ENCODE measurements around the gene TNNI2.

DNA sequence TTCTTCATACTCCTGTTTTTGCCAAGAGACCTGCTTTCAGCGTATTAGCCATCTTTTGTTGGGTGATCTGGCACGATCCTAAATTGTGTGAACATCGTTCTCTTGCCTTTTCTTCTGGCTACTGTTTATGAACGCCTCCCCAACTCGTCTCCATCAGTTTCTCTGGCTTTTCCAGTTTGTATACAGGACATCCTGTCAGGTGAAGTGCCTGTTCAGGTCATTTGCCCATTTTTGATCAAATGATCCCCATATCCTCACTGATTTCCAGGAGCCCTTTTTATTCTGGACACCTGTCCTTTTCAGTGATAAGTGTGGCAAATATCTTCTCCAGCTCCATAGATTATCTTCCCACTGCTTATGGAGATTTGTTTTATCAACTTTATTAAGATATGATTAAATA, 26.5 kb upstream of the TNNI2 start:
- no peak for TF ChIP-seq EZH2phosphoT487 (IDR thresholded peaks at IDR 0.05; ENCODE audit: low read depth, severe bottlenecking, unreplicated experiment)
- TF ChIP-seq, protein P1, sequence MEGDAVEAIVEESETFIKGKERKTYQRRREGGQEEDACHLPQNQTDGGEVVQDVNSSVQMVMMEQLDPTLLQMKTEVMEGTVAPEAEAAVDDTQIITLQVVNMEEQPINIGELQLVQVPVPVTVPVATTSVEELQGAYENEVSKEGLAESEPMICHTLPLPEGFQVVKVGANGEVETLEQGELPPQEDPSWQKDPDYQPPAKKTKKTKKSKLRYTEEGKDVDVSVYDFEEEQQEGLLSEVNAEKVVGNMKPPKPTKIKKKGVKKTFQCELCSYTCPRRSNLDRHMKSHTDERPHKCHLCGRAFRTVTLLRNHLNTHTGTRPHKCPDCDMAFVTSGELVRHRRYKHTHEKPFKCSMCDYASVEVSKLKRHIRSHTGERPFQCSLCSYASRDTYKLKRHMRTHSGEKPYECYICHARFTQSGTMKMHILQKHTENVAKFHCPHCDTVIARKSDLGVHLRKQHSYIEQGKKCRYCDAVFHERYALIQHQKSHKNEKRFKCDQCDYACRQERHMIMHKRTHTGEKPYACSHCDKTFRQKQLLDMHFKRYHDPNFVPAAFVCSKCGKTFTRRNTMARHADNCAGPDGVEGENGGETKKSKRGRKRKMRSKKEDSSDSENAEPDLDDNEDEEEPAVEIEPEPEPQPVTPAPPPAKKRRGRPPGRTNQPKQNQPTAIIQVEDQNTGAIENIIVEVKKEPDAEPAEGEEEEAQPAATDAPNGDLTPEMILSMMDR (IDR thresholded peaks at IDR 0.05; ENCODE audit: poor library complexity), result no peak
- no peak for TF ChIP-seq EZH2 (IDR thresholded peaks at IDR 0.05; ENCODE audit: borderline replicate concordance)

Data from hepatocyte (in vitro differentiated cells).